Measurements from ENCODE around the gene MTF1. TPM values are rescaled to one million over a fixed set of nuclear protein-coding genes. Genes with fewer than 3 reads are reported as not detected.
A peak's percentile ranks its signal among the peaks of the same experiment; 100 is the strongest.

Gene MTF1
- total RNA-seq, 1 donor from 2014 or later: 2.1 TPM

- H3K27ac ChIP-seq (ENCODE audit: low read depth, low read length): no peak overlapping the region
- no peak overlapping the region for H3K9ac ChIP-seq (ENCODE audit: low read depth in 1 of 3, low read length in 3 of 3)
- no peak overlapping the region for H3K4me3 ChIP-seq (ENCODE audit: low read length in 3 of 3)
- peaks cover 55 to 69% (median 58%) of the 10 kb centered on the region in 3 donors for H3K36me3 ChIP-seq (ENCODE audit: control insufficient read depth in 3 of 3, insufficient read depth in 3 of 3, low read length in 3 of 3)
- H3K9me3 ChIP-seq (ENCODE audit: control insufficient read depth in 3 of 3, low read length in 3 of 3): no peaks in the 10 kb centered on the region
- H3K4me1 ChIP-seq (ENCODE audit: control insufficient read depth in 3 of 3, insufficient read depth in 3 of 3, low read length in 3 of 3): peaks cover 9 to 11% (median 9%) of the 10 kb centered on the region in 3 donors
- H3K27me3 ChIP-seq (ENCODE audit: control insufficient read depth in 3 of 3, insufficient read depth in 3 of 3, low read length in 3 of 3): no peaks in the 10 kb centered on the region
Measured at GRCh38 chr1:37802439-37802838, 57.0 kb downstream of the MTF1 start.

DNA sequence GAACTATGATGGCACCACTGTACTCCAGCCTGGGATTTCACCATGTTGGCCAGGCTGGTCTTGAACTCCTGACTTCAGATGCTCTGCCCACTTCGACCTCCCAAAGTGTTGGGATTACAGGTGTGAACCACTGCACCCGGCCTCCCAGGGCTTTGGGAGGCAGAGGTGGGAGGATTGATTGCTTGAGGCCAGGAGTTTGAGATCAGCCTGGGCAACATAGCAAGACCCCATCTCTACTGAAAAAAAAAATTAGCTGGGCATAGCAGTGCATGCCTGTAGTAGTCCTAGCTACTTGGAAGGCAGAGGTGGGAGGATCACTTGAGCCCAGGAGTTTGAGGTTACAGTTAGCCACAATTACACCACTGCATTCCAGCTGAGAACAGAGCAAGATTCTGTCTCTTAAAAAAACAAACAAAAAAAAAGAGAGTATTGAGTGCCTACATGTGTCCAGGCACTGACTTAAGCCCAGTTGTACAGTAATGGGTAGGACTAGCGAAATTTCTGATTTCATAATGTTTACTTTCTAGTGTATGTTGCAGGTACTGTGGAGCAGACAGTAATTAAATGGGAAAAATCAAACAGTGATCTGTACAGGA is 61.5 kb downstream of the MTF1 start:
- Histone ChIP-seq H3K9ac (ENCODE audit: low read depth in 1 of 3, low read length in 3 of 3) (no peak overlapping the region), H3K4me1 (ENCODE audit: control insufficient read depth in 3 of 3, insufficient read depth in 3 of 3, low read length in 3 of 3) (peaks cover 8 to 13% (median 10%) of the 10 kb centered on the region in 3 donors), H3K9me3 (ENCODE audit: control insufficient read depth in 3 of 3, low read length in 3 of 3) (no peaks in the 10 kb centered on the region), H3K36me3 (ENCODE audit: control insufficient read depth in 3 of 3, insufficient read depth in 3 of 3, low read length in 3 of 3) (peaks cover 17 to 35% (median 19%) of the 10 kb centered on the region in 3 donors), H3K27ac (ENCODE audit: low read depth, low read length) (no peak overlapping the region), H3K27me3 (ENCODE audit: control insufficient read depth in 3 of 3, insufficient read depth in 3 of 3, low read length in 3 of 3) (peaks cover 0 to under 1% (median 0%) of the 10 kb centered on the region in 3 donors), H3K4me3 (ENCODE audit: low read length in 3 of 3) (no peak overlapping the region)

DNA sequence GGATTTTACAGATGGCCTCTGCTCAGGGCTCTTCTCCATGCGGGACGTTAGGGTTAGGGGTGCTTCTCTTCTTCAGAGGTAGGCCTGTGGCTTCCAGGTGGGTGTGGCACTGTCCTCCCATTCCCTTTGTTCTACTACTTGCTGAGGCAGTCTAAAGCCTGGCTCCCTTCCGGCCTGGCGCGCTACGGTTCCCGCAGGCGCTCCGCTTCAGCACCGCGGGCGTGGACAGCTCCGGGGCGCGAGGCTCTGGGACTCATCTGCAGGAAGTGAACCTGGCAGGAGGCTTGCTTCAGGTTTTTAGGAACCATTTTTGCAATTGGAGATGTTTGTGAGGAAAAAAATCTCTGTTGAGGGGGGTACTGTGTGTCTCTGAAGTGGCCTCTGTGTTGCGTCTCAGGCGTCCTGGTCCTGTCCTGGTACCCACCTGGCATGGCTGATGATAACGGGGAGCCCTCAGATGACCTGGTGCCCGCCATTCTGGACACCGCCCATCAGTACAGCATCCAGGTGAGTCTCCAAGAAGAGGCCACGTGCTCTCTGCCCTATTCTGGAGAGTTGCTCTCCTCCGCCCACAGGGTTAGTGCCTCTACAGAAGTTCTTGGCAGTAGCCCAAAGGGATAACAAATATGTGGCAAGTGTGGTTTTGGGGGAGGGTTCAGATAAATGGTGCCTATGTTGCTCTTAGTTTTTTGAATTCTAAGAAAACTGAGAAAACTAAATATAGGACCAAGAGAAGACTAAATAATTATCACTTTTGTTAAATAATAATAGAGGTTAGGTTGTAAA is 63.9 kb downstream of the MTF1 start:
- Histone ChIP-seq H3K9me3 (ENCODE audit: control insufficient read depth in 3 of 3, low read length in 3 of 3) (no peaks in the 10 kb centered on the region), H3K36me3 (ENCODE audit: control insufficient read depth in 3 of 3, insufficient read depth in 3 of 3, low read length in 3 of 3) (peaks cover 8 to 16% (median 11%) of the 10 kb centered on the region in 3 donors), H3K4me1 (ENCODE audit: control insufficient read depth in 3 of 3, insufficient read depth in 3 of 3, low read length in 3 of 3) (peaks cover 8 to 13% (median 10%) of the 10 kb centered on the region in 3 donors), H3K4me3 (ENCODE audit: low read length in 3 of 3) (peak overlapping the region in 1 of 3 donors; percentile 73), H3K27me3 (ENCODE audit: control insufficient read depth in 3 of 3, insufficient read depth in 3 of 3, low read length in 3 of 3) (peaks cover 0 to 4% (median 0%) of the 10 kb centered on the region in 3 donors), H3K9ac (ENCODE audit: low read depth in 1 of 3, low read length in 3 of 3) (no peak overlapping the region), H3K27ac (ENCODE audit: low read depth, low read length) (no peak overlapping the region)

- Histone ChIP-seq H3K9me3 (ENCODE audit: control insufficient read depth in 3 of 3, low read length in 3 of 3) (no peaks in the 10 kb centered on the region), H3K9ac (ENCODE audit: low read depth in 1 of 3, low read length in 3 of 3) (no peak overlapping the region), H3K4me3 (ENCODE audit: low read length in 3 of 3) (peak overlapping the region in 2 of 3 donors; percentile 45 to 73), H3K27me3 (ENCODE audit: control insufficient read depth in 3 of 3, insufficient read depth in 3 of 3, low read length in 3 of 3) (peaks cover 0 to 4% (median 0%) of the 10 kb centered on the region in 3 donors), H3K4me1 (ENCODE audit: control insufficient read depth in 3 of 3, insufficient read depth in 3 of 3, low read length in 3 of 3) (peaks cover 8 to 13% (median 10%) of the 10 kb centered on the region in 3 donors), H3K36me3 (ENCODE audit: control insufficient read depth in 3 of 3, insufficient read depth in 3 of 3, low read length in 3 of 3) (peaks cover 3 to 8% (median 4%) of the 10 kb centered on the region in 3 donors), H3K27ac (ENCODE audit: low read depth, low read length) (no peak overlapping the region)
Measured at GRCh38 chr1:37794372-37795339, 64.7 kb downstream of the MTF1 start.

DNA sequence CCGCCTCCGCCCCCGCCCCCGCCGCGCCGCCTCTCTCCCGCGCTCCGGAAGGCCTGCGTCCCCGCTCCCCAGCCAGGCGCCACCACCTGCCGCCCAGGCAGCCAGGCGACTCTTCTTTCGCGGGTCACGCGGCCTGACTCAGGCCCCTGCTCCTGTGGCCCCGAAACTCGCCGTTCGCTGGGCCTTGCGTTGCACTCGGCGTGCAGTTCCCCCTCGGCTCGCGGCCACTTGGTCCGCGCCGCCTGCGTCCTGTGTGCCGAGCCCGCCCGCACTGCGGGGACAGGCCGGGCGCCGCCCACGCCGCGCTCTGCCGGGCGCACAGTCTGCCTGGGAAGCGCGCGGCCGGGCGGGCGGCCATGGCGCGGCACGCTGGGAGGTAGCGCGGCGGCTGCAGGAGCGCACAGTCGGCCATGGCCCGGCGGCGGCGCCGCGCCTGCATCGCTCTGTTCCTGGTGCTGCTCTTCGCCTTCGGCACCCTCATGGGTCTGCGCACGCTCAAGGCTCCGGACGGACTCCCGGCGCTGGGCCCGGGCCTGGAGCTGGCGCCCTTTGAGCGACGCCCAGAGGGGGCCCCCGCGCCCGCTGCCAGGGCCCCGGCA is 65.5 kb downstream of the MTF1 start, which contains the start of gene MANEAL:
Gene MANEAL, plus strand, starts transcription at position 75 of the 599 bp plus-strand sequence. Its CDS starts 336 bp downstream, at position 411.
- H3K4me3 ChIP-seq (ENCODE audit: low read length in 3 of 3): peak within 1 kb of the TSS; percentile 43 to 75 (median 73)
- peaks cover 8 to 13% (median 10%) of the 10 kb centered on the region in 3 donors for H3K4me1 ChIP-seq (ENCODE audit: control insufficient read depth in 3 of 3, insufficient read depth in 3 of 3, low read length in 3 of 3)
- H3K27ac ChIP-seq (ENCODE audit: low read depth, low read length): no peak within 1 kb of the TSS
- no peaks in the 10 kb centered on the region for H3K9me3 ChIP-seq (ENCODE audit: control insufficient read depth in 3 of 3, low read length in 3 of 3)
- H3K36me3 ChIP-seq (ENCODE audit: control insufficient read depth in 3 of 3, insufficient read depth in 3 of 3, low read length in 3 of 3): peaks cover 0 to 2% (median 0%) of the 10 kb centered on the region in 3 donors
- H3K9ac ChIP-seq (ENCODE audit: low read depth in 1 of 3, low read length in 3 of 3): peak within 1 kb of the TSS in 1 of 3 donors; percentile 69
- H3K27me3 ChIP-seq (ENCODE audit: control insufficient read depth in 3 of 3, insufficient read depth in 3 of 3, low read length in 3 of 3): peaks cover 0 to 6% (median 0%) of the 10 kb centered on the region in 3 donors

DNA sequence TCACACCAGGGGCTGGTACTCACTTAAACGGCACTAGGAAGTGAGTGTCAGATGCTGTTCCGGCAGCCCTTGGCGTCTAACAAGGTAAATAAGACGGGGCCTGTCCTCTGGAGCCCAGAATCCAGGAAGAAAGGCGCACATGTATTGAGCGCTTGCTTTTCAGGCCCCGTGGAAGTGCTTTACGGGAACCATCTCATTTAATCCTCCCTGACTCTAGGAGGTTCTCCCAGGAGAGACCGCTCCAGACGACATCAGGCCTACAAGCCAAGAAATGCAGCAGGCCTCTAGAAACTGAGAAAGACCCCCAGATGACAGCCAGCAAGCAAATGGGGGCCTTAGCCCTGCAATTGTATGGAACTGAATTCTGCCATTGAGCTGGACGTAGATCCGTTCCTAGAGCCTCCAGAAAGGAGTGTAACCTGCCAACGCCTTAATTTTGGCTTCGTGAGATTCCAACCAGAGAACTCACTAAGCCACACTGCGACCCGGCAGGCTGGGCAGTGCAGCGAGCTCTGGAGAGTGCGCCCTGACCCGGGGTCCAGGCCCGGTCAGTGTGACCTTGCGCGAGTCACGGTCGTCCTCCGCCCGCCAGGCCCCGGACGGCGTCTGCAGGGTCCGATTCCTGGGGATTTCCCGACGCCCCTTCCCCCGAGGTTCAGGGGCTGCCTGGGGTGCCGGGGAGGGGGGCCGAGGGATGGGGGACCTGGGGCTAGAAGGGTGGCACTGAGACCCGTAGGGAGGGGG is 66.3 kb downstream of the MTF1 start:
- Histone ChIP-seq H3K4me3 (ENCODE audit: low read length in 3 of 3) (peak overlapping the region in 1 of 3 donors; percentile 13), H3K27me3 (ENCODE audit: control insufficient read depth in 3 of 3, insufficient read depth in 3 of 3, low read length in 3 of 3) (peaks cover 0 to 6% (median 4%) of the 10 kb centered on the region in 3 donors)

DNA sequence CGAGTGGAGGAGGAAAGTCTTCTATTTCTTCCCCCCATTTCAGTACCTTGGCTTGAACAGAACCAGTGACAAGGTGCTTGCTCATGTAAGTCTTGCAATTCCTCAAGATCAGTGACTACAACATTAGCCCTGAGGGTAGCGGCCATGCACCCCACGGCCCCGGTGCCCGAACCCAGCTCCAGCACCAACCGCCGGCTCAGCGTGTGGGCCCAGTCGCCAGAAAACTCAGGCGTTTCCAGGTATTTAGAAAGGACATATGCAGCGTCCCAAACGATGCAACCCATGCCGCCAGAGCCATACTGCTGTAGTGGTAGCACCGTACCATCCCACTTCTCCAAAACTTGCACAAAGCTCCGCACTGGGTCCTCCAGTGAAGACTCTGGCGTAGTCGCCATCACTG is 76.9 kb downstream of the MTF1 start:
- Histone ChIP-seq H3K9ac (ENCODE audit: low read depth in 1 of 3, low read length in 3 of 3) (no peak overlapping the region), H3K4me1 (ENCODE audit: control insufficient read depth in 3 of 3, insufficient read depth in 3 of 3, low read length in 3 of 3) (no peaks in the 10 kb centered on the region), H3K36me3 (ENCODE audit: control insufficient read depth in 3 of 3, insufficient read depth in 3 of 3, low read length in 3 of 3) (no peaks in the 10 kb centered on the region), H3K9me3 (ENCODE audit: control insufficient read depth in 3 of 3, low read length in 3 of 3) (no peaks in the 10 kb centered on the region), H3K27me3 (ENCODE audit: control insufficient read depth in 3 of 3, insufficient read depth in 3 of 3, low read length in 3 of 3) (peaks cover 6 to 10% (median 9%) of the 10 kb centered on the region in 3 donors), H3K4me3 (ENCODE audit: low read length in 3 of 3) (no peak overlapping the region), H3K27ac (ENCODE audit: low read depth, low read length) (no peak overlapping the region)

More for the DNA sequence above, 66.3 kb downstream of the MTF1 start:
- H3K27ac ChIP-seq (ENCODE audit: low read depth, low read length): no peak overlapping the region
- H3K4me1 ChIP-seq (ENCODE audit: control insufficient read depth in 3 of 3, insufficient read depth in 3 of 3, low read length in 3 of 3): peaks cover 8 to 13% (median 10%) of the 10 kb centered on the region in 3 donors
- peaks cover 0 to 2% (median 0%) of the 10 kb centered on the region in 3 donors for H3K36me3 ChIP-seq (ENCODE audit: control insufficient read depth in 3 of 3, insufficient read depth in 3 of 3, low read length in 3 of 3)
- no peak overlapping the region for H3K9ac ChIP-seq (ENCODE audit: low read depth in 1 of 3, low read length in 3 of 3)
- no peaks in the 10 kb centered on the region for H3K9me3 ChIP-seq (ENCODE audit: control insufficient read depth in 3 of 3, low read length in 3 of 3)

- peaks cover 3 to 10% (median 9%) of the 10 kb centered on the region in 3 donors for H3K27me3 ChIP-seq (ENCODE audit: control insufficient read depth in 3 of 3, insufficient read depth in 3 of 3, low read length in 3 of 3)
- H3K4me3 ChIP-seq (ENCODE audit: low read length in 3 of 3): no peak overlapping the region
- no peaks in the 10 kb centered on the region for H3K4me1 ChIP-seq (ENCODE audit: control insufficient read depth in 3 of 3, insufficient read depth in 3 of 3, low read length in 3 of 3)
- H3K9ac ChIP-seq (ENCODE audit: low read depth in 1 of 3, low read length in 3 of 3): no peak overlapping the region
- H3K36me3 ChIP-seq (ENCODE audit: control insufficient read depth in 3 of 3, insufficient read depth in 3 of 3, low read length in 3 of 3): no peaks in the 10 kb centered on the region
- no peaks in the 10 kb centered on the region for H3K9me3 ChIP-seq (ENCODE audit: control insufficient read depth in 3 of 3, low read length in 3 of 3)
- no peak overlapping the region for H3K27ac ChIP-seq (ENCODE audit: low read depth, low read length)
Measured at GRCh38 chr1:37778654-37779053, 80.7 kb downstream of the MTF1 start.

All from skeletal muscle tissue (tissue), 4 donors.